Cardiac septum (tissue), 1 donor: Measurements from ENCODE around the gene C20orf173. TPM values are rescaled to one million over a fixed set of nuclear protein-coding genes. Genes with fewer than 3 reads are reported as not detected.
"Not testable (repeated sequence)": the region's sequence is repeated elsewhere in the genome, so short reads cannot be mapped to it uniquely, and the experiment has no call there.

ENCODE experiments used
- DNase-seq: peaks from one replicate; pipeline ENCODE4 v3.0.0-alpha.2; 2020; ENCODE audit warnings: low spot score
- intact Hi-C: fragments of 100-400 bp; cut with DNase I; formaldehyde crosslinking; loops from one replicate; pipeline ENCODE4 v1.14.0; 2022
- total RNA-seq: library from RNA; stranded (reverse); fragmentation: NEBNext Ultra II Directional; extraction: Animal tissue kit (Norgen Biotek cat#: 25700); gene quantifications from one replicate; pipeline ENCODE4 v1.2.1, GENCODE V29; 2021
- donor health status: DM: no; HTN: no; CAD: no.

Gene C20orf173
- total RNA-seq, 1 donor from 2014 or later = not detected

DNA sequence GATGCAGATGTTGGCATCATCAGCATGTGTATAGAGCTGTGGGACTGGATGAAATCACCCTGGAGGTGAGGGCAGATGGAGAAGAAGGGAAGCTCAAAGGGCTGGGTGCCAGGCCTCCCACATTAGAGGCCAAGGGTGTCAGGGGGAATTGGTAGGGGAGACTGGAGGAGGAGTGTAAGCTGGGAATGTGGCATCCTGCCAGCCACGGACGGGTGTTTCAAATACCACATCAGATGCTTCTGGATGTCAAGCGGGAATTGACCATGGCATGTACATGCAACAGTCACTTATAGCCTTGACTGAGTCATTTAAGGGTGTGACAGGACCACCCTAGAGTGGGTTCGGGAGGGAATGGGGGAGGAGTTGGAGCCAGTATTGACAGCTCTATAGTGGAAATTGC, 22.1 kb upstream of the C20orf173 start:
- intact Hi-C loops = no loop called here
- DNase-seq = no peak

DNA sequence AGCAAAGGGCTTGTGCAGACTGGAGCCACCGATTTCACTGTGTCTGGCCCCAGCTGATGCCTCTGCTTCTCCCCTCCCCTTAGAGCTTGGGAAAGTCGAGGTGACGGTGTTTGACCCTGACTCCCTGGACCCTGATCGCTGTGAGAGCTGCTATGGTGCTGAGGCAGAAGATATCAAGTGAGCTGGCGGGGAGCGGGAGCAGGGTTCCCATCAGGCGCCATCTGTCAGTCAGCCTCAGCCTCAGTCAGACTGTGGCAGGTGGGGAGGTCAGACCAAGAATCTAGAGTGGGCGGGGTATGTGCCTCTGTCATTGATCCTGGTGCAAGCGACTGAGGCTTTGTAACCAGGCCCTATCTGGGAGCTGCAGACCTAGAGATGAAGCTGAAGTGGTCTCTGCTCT, 17.9 kb upstream of the C20orf173 start:
- intact Hi-C loops = no loop called here
- DNase-seq = no peak

DNA sequence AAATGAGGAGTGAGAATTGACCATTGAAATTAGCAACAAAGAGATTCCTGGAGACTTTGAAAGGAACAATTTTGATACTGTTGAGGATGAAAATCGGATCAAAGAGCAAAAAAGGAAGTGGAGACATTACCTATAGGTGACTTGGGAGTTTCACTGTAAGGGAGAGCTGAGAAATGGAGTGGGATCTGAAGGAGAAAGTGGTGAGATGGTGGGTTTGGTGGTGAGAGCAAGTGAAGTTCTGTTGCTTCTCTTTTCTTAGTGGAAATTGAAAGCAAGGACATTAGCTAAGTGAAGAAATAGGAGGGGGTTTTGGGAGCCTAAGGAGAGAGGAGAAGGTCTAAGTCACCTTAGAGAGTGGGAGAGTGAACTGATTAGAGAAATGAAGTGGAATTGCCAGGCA, 16.7 kb upstream of the C20orf173 start:
- intact Hi-C loops = no loop called here
- DNase-seq = no peak

DNA sequence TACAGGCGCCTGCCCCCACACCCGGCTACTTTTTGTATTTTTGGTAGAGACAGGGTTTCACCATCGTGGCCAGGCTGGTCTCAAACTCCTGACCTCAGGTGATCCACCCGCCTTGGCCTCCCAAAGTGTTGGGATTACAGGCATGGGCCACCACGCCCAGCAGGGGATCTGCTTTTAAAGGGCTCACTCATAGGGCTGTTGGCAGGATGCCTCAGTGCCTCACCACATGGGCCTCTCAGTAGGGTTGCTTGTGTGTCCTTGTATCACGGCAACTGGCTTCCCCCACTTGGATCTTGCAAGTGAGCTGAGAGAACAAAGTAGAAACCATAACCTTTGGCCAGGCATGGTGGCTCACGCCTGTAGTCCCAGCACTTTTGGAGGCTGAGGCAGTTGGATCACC, 15.5 kb upstream of the C20orf173 start:
- not testable (repeated sequence) for DNase-seq
- intact Hi-C loops = loop anchor here (5.0 kb wide), 1 partner anchor 72 kb away; the partner anchor contains the start of gene SPAG4

DNA sequence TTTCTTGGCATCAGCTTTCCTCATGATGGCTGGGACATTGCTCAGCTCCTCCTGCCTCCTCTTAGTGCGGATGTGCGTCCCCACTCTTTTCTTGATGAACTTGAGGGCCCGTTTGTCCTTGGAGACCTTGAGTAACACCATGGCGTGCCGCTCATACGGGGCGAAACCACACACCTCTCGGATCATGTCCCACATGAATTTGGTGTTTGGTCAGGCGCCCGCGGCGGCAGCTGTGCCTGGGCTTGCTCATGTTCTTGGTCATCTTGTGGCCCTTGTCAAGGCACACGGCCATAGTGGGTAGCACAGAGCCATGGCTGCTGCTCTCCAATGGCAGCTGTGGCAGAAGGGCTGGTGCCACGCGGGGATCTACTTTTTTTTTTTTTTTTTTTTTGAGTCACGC, 15.0 kb upstream of the C20orf173 start:
- DNase-seq = no peak
- intact Hi-C loops = loop anchor here (5.0 kb wide), 1 partner anchor 73 kb away; the partner anchor contains the start of gene SPAG4

DNA sequence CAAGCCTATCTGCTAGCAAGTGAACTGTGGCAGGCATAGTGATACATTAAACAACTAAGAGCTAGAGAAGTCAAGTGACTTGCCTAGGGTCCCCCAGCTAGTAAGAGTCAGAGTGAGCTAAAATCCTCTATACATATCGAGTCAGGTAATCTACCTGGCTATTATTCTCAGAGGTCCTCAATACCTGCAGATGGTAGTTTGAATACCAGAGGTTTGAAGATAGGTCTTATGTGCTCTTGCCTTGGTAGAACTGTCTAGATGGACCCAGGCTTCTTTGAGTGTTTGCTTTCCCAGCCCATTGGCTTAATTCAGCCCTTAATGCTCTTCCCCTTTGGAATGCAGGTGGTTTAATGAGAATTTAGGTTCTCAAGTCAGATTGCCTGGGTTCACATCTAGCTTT, 13.5 kb upstream of the C20orf173 start:
- no peak for DNase-seq
- intact Hi-C loops = loop anchor here (5.0 kb wide), 1 partner anchor 74 kb away; the partner anchor contains the start of gene SPAG4

DNA sequence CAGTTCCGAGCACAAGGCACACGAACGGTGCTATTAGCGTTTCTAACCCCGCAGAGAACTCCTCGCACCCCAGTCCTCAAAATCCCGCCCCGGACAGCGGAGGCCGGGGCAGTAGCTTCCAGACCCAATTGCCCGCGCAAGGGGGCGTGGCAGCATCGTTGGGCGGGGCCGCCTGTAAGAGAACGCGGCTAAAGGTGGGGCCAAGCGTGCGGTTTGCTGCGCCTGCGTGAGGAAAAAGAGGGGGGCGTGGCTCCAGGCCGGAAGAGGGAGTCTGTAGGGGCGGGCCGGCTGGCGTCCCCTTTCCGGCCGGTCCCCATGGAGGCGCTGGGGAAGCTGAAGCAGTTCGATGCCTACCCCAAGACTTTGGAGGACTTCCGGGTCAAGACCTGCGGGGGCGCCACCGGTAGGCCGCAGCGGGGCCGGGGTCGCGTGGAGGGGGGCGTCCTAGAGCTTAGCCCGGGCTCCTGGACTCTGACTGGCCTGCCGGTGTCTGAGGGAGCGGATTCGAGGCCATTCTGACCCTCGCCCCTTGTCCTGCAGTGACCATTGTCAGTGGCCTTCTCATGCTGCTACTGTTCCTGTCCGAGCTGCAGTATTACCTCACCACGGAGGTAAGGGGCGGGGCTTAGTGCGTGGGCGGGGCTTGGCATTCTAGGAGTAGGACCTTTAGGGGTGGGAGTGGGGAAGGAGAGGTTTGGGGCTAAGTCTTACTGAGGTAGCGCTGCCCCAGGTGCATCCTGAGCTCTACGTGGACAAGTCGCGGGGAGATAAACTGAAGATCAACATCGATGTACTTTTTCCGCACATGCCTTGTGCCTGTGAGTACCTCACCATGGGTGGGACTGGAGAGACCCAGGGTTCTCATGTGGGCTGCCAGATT, 12.6 kb upstream of the C20orf173 start, which contains the start of gene ERGIC3:
Gene ERGIC3 (plus strand): TSS at position 296 of the 880 bp plus-strand sequence. CDS start 20 bp downstream, at position 316.
- DNase-seq = peak; percentile 99
- intact Hi-C loops = loop anchor here (5.0 kb wide), 1 partner anchor 75 kb away; the partner anchor contains the start of gene SPAG4

DNA sequence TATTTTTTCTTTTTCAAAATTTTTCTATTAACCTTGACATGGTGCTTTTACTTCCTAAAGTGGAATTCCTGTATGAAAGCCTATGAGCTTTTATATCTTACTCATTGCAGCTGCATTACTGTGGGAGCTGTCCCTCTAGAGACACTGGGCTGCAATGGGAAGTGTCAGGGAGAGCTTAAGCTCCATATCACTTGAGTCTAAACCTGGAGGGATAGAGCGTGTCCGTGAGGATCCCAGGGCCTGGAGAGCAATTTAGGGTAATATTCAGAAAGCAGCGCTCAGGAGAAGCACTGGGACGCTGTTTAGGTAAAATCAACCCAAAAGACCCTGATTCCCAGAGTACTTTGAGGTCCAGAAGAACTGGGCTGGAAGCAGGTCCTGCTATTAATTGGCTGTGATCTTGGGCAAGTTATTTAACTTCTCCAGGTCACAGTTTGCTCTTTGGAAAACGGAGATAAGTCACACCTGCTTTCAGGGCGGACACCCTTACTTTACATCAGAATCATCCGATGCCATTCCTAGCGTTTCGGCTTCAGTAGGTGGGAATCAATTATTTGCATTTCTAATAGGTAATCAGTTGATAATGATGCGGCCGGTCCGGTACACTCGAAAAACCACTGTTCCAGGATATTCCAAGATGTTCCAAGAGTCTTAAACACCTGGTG, 11.8 kb upstream of the C20orf173 start:
- intact Hi-C loops = loop anchor here (5.0 kb wide), 1 partner anchor 76 kb away; the partner anchor contains the start of gene SPAG4
- no peak for DNase-seq

DNA sequence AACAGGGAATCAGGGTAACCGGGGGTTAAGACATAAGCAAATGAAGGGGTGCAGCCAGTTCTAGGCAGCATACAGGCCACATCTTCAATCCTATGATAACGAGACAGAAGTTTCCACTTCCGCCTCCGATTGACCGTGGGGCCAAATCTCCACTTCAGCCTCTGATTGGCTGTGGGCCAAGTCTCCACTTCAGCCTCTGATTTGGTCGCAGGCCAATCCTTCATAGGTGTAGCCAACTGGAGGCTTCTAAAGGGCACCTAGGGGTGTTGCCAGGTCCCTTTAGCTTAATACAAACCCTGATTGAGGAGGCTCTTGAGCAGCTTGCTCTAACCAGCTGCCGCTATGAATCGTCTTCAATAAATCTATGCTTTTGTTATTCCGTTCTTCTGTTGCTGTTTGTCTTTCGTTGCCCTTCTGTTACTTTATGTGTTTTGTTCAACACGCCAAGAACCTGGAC, 10.3 kb upstream of the C20orf173 start:
- intact Hi-C loops = loop anchor here (5.0 kb wide), 1 partner anchor 78 kb away; the partner anchor contains the start of gene SPAG4
- DNase-seq = no peak

DNA sequence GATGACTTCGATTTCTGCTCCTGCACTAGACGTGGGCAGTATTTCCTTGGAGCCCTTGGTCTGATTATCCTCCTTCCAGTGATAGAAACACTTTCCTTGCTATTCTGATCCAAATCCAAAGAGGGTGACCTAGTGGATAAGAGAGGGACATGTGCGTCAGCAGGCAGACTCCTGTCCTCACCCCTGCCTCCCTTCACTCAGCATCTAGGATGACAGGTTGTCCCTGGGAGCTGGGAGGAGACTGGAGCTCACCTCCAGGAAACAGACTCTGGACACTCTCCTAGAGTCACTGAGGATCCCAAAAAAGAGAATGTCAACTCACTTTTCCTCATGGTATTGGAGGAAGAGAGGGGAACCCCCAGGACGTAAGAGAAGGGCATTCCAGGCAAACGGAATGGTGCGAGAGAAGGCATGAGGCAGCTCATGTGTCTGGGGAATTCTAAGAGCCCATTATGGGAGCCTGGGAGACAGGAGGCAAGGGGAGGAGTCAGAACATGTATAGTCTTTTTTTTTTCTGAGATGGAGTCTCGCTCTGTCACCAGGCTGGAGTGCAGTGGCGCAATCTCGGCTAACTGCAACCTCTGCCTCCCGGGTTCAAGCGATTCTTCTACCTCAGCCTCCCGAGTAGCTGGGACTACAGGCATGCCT, 2.2 kb downstream of the C20orf173 start:
- intact Hi-C loops = no loop called here
- no peak for DNase-seq

DNA sequence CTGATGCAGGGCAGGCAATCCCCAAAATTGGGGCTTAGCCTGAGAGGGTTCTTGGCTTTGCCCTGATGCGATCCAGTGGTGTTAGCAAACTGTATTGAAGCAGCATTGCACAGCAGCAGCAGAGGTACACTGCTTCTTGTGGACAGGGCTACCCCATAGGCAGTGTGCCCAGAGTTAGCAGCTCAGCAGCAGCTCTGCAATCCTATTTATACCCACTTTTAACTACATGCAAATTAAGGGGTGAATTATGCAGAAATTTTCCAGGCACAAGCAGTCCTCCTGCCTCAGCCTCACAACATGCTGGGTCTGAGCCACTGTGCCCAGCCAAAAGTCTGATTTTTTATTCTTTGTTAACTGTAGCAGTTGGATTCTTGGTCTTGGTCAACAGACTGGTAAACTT, 3.8 kb downstream of the C20orf173 start:
- intact Hi-C loops = no loop called here
- no peak for DNase-seq

DNA sequence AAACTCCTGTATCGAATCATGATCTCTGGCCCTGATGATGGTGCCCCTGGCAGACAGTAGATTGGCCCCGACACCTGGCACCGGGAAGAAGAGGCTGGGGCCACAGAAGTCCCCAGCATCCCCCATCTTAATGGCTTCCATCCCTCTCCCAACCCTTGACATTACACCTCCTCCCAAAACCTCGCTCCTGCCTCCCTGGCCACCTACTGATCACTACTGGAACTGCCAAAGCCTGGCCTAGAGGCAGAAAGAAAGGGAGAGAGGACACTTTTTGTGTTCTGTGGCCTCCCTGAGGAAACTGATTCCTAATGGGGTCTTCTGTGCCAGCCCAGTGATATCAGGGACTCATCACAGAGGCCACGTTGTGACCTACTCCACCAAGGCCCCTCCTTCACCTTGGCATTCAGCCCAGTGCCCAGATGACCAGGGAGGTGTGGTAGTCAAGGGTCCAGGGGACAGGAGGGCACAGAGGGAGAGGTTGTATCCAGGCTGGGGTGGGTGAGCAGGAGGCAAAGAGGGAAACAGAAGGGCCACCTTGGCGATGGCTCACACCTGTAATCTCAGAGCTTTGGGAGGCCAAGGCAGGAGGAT, 6.1 kb downstream of the C20orf173 start:
- intact Hi-C loops = no loop called here
- no peak for DNase-seq

DNA sequence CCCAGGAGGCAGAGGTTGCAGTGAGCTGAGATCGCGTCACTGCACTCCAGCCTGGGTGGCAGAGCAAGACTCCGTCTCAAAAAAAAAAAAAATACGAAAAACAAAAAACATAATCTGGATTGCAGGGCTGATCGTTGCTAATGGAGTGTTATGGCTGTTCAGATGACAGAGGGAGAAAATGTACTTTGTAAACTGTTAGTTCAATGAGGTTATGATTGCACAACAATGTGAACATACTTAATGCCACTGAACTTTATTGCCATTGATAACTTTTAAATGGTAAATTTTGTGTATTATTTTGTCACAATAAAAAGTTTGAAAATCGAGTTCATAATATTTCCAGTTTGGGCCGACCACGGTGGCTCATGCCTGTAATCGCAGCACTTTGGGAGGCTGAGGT, 10.5 kb downstream of the C20orf173 start:
- intact Hi-C loops = no loop called here
- DNase-seq = no peak

DNA sequence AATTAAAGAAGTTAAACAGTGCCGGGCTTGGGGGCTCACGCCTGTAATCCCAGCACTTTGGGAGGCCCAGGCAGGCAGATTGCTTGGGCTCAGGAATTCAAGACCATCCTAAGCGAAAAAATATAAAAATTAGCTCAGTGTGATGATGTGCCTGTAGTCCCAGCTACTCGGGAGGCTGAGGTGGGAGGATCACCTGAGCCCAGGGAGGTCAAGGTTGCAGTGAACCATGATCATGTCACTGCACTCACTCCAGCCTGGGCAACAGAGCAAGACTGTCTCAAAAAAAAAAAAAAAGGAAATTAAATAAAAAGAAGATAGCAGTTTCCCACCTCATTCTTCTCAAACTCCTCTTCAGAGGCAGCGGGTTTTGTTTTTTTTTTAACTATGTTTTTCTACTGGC, 11.7 kb downstream of the C20orf173 start:
- intact Hi-C loops, DNase-seq: not testable (repeated sequence)

DNA sequence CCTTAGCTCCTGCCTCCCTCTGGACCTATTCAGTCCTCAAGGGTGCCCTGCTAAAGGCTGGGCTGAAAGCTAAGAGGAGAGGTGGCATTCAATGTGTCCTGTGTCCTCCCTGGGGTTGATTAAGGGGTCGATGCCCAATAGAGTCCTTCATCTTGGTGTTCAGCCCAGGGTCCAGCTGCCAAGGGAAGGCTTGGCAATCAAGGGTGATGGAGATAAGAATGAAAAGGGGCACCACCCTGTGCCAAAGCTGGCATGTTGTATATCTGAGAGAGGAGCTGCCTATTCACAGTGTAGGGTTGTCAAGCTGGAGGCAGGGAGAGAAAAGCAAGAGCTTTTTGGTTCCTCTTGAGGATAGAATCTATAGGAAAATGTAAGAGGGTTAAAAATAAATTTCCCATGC, 12.3 kb downstream of the C20orf173 start:
- no peak for DNase-seq
- intact Hi-C loops = no loop called here

DNA sequence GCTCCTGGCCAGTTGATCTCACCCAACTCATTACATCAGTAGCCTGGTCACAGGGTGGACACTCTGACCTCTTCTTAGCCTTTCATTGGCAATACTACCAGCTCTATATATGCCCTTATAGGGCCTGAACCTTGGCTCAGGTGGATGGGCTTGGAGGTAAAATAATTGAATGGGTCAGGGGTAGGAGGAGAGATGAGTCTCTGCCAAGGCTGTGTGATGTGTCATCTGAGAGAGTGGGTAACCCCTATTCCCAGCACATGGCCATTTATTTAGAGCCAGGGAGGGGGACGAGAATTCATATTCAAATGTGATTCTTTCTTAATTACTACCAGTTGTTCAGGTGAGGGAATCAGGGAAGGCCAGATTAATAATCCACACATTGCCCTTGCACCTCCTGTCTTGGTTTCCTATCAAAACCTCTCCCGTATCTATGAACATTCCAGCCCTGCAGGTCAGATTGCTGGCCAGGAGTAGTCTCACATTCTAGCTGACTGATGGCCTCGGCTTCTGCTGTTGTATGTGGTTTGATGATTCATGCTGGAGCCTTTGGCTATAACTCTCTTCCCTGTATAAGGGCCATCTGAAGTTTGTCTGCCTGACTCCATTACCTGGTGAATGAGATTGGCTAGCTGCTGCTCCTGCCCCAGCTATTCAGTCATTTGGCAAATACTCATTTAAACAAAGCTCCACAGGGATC, 13.4 kb downstream of the C20orf173 start:
- intact Hi-C loops = no loop called here
- DNase-seq = no peak

DNA sequence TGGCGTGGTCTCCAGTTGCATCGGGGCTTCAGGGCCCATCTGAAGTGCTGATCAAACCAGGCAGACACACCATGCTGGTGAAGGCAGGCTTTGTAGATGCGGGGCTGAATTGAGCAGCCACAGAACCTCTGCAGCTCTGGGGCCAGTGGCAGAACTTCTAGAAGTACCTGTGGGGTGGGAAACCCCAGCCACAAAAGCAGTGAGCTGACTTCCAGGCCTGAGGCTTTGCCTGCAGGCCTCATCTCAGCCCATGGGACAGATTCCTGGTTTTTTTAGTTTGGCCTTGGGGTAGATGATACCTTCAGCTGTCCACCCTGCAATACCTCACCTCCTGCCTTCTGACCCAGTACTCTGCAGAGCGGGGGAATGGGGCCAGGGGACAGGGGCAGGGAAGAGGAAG, 14.1 kb downstream of the C20orf173 start:
- intact Hi-C loops = no loop called here
- DNase-seq = no peak

DNA sequence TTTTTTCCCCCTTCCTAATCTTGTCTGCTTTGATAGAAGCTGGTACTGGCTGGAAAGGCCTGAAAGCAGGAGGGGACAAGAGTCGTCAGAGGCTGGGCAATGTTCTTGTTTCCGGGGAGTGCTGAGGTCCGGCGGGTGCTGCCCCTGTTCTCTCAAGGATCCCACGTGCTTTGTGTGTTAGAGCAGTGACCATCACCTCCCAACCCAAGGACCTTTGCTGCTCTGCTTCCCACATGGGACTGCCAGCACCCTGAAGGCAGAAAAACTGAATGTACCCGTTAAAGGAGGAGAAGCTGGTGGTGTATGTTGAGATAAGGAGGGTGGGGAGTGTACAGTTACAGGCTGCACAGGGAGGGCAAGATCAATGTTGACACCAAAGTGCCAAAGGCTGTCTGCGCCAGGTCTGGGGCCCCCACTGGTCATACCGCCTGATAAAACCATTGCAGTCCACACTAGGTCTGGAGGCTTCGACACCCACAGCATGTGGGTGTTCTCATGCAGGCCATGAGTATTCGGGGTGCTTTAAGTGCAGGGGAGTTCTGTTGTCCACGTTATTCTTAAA, 15.0 kb downstream of the C20orf173 start:
- intact Hi-C loops = no loop called here
- no peak for DNase-seq
